GM23338 (cell line): ENCODE results near the gene RALBP1. TPM values are rescaled to one million over a fixed set of nuclear protein-coding genes. Genes with fewer than 3 reads are reported as not detected.

Source experiments
- ATAC-seq: fragments of 200-7000 bp; cut with Tn5 transposase; 3 replicates; pipeline ENCODE4 v1.9.1; 2020
- DNase-seq: peaks from one replicate; pipeline ENCODE4 v3.0.0-alpha.2; 2015; ENCODE audit warnings: low spot score
- H2AFZ ChIP-seq: fragments of 200-600 bp; sonication (generic); 2 replicates; pipeline ENCODE4 v1.8.0; 2016; ENCODE audit warnings: antibody characterized with exemption, mild to moderate bottlenecking, moderate library complexity
- H3F3A ChIP-seq: fragments of 200-600 bp; sonication (generic); replicated peaks from 2 replicates; pipeline ENCODE4 v1.8.0; 2017; ENCODE audit warnings: antibody characterized with exemption, mixed run types, low read depth
- H3K27ac ChIP-seq: fragments of 200-600 bp; sonication (generic); 2 replicates; pipeline ENCODE4 v1.6.1; 2016; ENCODE audit warnings: low read depth
- H3K27me3 ChIP-seq: fragments of 200-600 bp; sonication (generic); 2 replicates; pipeline ENCODE4 v1.8.0; 2016; ENCODE audit warnings: mild to moderate bottlenecking, mixed run types, moderate library complexity; ENCODE audit not compliant: insufficient read depth
- H3K36me3 ChIP-seq: fragments of 200-600 bp; sonication (generic); 2 replicates; pipeline ENCODE4 v1.8.0; 2016; ENCODE audit warnings: mild to moderate bottlenecking; ENCODE audit not compliant: insufficient read depth
- H3K4me1 ChIP-seq: fragments of 200-600 bp; sonication (generic); 2 replicates; pipeline ENCODE4 v1.8.0; 2016; ENCODE audit warnings: mild to moderate bottlenecking, moderate library complexity; ENCODE audit not compliant: insufficient read depth
- H3K4me2 ChIP-seq: fragments of 200-600 bp; sonication (generic); 2 replicates; pipeline ENCODE4 v1.7.1; 2017; ENCODE audit warnings: mixed run types
- H3K4me3 ChIP-seq: fragments of 200-600 bp; sonication (generic); 2 replicates; pipeline ENCODE4 v1.6.1; 2016; ENCODE audit warnings: mixed run types
- H3K79me2 ChIP-seq: fragments of 200-600 bp; sonication (generic); replicated peaks from 2 replicates; pipeline ENCODE4 v1.8.0; 2017; ENCODE audit warnings: mild to moderate bottlenecking; ENCODE audit not compliant: insufficient read depth
- H3K9me2 ChIP-seq: fragments of 200-600 bp; sonication (generic); 2 replicates; pipeline ENCODE4 v1.8.0; 2017; ENCODE audit not compliant: insufficient read depth
- H4K20me1 ChIP-seq: fragments of 200-600 bp; sonication (generic); replicated peaks from 2 replicates; pipeline ENCODE4 v1.8.0; 2017; ENCODE audit warnings: mild to moderate bottlenecking; ENCODE audit not compliant: insufficient read depth
- H3K27ac Mint-ChIP-seq: 2 replicates; pipeline ENCODE4 v1.8.0; 2020; ENCODE audit warnings: inconsistent platforms, mild to moderate bottlenecking, moderate library complexity, mixed read lengths
- H3K27me3 Mint-ChIP-seq: 3 replicates; pipeline ENCODE4 v1.8.0; 2022; ENCODE audit warnings: low read depth, mild to moderate bottlenecking, moderate library complexity, mixed read lengths, inconsistent platforms; ENCODE audit not compliant: insufficient read depth, poor library complexity
- H3K36me3 Mint-ChIP-seq: 3 replicates; pipeline ENCODE4 v1.8.0; 2021; ENCODE audit warnings: low read depth, mild to moderate bottlenecking, inconsistent platforms, moderate library complexity, mixed read lengths
- H3K4me1 Mint-ChIP-seq: 3 replicates; pipeline ENCODE4 v1.8.0; 2020; ENCODE audit warnings: mild to moderate bottlenecking, inconsistent platforms, mixed read lengths
- H3K4me3 Mint-ChIP-seq: 3 replicates; pipeline ENCODE4 v1.8.0; 2021; ENCODE audit warnings: moderate library complexity, mild to moderate bottlenecking, inconsistent platforms, mixed read lengths
- H3K9me3 Mint-ChIP-seq: 3 replicates; pipeline ENCODE4 v1.8.0; 2020; ENCODE audit warnings: moderate library complexity, mild to moderate bottlenecking, inconsistent platforms, mixed read lengths
- CREB1 ChIP-seq: fragments of 250-450 bp; sonication (Bioruptor Pico); IDR thresholded peaks from 2 replicates; pipeline ENCODE4 v1.5.0; 2020; ENCODE audit warnings: low read depth, mild to moderate bottlenecking, moderate library complexity
- EZH2phosphoT487 ChIP-seq: fragments of 200-600 bp; sonication (generic); IDR thresholded peaks from one replicate; pipeline ENCODE4 v1.8.1; 2018; ENCODE audit warnings: antibody characterized with exemption; ENCODE audit not compliant: unreplicated experiment
- ZNF114 ChIP-seq: fragments of 250-450 bp; sonication (Bioruptor Pico); IDR thresholded peaks from 2 replicates; pipeline ENCODE4 v1.5.0; 2020; ENCODE audit warnings: mild to moderate bottlenecking, moderate library complexity
- polyA plus RNA-seq: library from polyadenylated mRNA; unstranded; fragments of >200 nt; fragmentation: Nextera tagmentation; extraction: Ambion mirVana; gene quantifications from 2 replicates; pipeline ENCODE4 v1.2.1, GENCODE V29; 2016
- total RNA-seq: library from RNA; depleted of rRNA; stranded (reverse); fragments of >200 nt; shearing (Covaris generic); gene quantifications from 2 replicates; pipeline ENCODE4 v1.2.3, GENCODE V29; 2014
- TF ChIP-seq, protein P1 (sequence below): fragments of 250-450 bp; sonication (Bioruptor Pico); IDR thresholded peaks from 2 replicates; pipeline ENCODE4 v1.5.0; 2020; ENCODE audit warnings: mild to moderate bottlenecking, moderate library complexity
- TF ChIP-seq, protein P2 (sequence below), 2 experiments: fragments of 200-600 bp in 1 of 2; sonication (generic) in 1 of 2; conservative IDR thresholded peaks; 2 replicates each; pipeline versions ENCODE4 v1.5.1 to v1.6.1; 2016 to 2017; ENCODE audit warnings: antibody characterized with exemption in 2 of 2, low read depth in 2 of 2, mild to moderate bottlenecking in 2 of 2, moderate library complexity in 1 of 2
- TF ChIP-seq, protein P3 (sequence below): IDR thresholded peaks from one replicate; pipeline ENCODE4 v1.6.1; 2018; ENCODE audit warnings: antibody characterized with exemption; ENCODE audit not compliant: unreplicated experiment

The RALBP1 gene
- total and polyA plus RNA-seq, 2 experiments from 2014 or later: 80.9 to 103 TPM

DNA sequence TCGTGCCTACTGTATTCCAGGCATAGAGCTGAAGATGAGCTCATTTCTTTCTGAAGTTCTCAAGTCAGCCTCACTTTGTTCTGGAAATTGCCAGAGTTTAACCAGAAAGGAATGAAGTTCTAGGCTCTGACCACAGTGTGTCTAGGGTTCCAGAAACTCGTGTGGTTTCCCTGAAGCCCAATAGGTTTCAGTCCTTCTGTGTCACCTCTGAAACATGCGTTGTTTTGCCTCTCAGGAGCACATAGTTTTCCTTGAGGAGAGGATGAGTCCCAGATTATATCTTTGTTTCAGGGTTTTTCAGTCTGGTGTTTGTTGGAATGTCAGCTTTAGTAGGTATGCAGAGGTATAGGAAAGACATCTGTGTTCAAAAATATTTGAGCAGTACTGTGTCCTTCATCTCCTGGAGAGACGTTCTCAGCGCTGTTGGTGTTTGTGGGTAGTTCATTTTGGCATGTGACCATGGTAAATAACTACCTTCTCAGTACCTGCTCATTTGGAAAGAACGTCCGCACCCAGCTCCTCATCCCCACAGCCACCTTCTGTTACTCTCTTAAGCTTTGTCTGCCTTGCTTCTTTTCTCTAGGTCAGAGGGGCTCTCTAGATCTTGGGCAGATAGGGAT is 56.6 kb downstream of the RALBP1 start (continued):
- TF ChIP-seq, protein P1, sequence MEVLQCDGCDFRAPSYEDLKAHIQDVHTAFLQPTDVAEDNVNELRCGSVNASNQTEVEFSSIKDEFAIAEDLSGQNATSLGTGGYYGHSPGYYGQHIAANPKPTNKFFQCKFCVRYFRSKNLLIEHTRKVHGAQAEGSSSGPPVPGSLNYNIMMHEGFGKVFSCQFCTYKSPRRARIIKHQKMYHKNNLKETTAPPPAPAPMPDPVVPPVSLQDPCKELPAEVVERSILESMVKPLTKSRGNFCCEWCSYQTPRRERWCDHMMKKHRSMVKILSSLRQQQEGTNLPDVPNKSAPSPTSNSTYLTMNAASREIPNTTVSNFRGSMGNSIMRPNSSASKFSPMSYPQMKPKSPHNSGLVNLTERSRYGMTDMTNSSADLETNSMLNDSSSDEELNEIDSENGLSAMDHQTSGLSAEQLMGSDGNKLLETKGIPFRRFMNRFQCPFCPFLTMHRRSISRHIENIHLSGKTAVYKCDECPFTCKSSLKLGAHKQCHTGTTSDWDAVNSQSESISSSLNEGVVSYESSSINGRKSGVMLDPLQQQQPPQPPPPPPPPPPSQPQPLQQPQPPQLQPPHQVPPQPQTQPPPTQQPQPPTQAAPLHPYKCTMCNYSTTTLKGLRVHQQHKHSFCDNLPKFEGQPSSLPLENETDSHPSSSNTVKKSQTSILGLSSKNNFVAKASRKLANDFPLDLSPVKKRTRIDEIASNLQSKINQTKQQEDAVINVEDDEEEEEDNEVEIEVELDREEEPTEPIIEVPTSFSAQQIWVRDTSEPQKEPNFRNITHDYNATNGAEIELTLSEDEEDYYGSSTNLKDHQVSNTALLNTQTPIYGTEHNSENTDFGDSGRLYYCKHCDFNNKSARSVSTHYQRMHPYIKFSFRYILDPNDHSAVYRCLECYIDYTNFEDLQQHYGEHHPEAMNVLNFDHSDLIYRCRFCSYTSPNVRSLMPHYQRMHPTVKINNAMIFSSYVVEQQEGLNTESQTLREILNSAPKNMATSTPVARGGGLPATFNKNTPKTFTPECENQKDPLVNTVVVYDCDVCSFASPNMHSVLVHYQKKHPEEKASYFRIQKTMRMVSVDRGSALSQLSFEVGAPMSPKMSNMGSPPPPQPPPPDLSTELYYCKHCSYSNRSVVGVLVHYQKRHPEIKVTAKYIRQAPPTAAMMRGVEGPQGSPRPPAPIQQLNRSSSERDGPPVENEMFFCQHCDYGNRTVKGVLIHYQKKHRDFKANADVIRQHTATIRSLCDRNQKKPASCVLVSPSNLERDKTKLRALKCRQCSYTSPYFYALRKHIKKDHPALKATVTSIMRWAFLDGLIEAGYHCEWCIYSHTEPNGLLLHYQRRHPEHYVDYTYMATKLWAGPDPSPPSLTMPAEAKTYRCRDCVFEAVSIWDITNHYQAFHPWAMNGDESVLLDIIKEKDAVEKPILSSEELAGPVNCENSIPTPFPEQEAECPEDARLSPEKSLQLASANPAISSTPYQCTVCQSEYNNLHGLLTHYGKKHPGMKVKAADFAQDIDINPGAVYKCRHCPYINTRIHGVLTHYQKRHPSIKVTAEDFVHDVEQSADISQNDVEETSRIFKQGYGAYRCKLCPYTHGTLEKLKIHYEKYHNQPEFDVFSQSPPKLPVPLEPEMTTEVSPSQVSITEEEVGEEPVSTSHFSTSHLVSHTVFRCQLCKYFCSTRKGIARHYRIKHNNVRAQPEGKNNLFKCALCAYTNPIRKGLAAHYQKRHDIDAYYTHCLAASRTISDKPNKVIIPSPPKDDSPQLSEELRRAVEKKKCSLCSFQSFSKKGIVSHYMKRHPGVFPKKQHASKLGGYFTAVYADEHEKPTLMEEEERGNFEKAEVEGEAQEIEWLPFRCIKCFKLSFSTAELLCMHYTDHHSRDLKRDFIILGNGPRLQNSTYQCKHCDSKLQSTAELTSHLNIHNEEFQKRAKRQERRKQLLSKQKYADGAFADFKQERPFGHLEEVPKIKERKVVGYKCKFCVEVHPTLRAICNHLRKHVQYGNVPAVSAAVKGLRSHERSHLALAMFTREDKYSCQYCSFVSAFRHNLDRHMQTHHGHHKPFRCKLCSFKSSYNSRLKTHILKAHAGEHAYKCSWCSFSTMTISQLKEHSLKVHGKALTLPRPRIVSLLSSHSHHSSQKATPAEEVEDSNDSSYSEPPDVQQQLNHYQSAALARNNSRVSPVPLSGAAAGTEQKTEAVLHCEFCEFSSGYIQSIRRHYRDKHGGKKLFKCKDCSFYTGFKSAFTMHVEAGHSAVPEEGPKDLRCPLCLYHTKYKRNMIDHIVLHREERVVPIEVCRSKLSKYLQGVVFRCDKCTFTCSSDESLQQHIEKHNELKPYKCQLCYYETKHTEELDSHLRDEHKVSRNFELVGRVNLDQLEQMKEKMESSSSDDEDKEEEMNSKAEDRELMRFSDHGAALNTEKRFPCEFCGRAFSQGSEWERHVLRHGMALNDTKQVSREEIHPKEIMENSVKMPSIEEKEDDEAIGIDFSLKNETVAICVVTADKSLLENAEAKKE (CRISPR knock-in tag): no peak
- no peak for TF ChIP-seq CREB1 (CRISPR knock-in tag)
- TF ChIP-seq, protein P2, sequence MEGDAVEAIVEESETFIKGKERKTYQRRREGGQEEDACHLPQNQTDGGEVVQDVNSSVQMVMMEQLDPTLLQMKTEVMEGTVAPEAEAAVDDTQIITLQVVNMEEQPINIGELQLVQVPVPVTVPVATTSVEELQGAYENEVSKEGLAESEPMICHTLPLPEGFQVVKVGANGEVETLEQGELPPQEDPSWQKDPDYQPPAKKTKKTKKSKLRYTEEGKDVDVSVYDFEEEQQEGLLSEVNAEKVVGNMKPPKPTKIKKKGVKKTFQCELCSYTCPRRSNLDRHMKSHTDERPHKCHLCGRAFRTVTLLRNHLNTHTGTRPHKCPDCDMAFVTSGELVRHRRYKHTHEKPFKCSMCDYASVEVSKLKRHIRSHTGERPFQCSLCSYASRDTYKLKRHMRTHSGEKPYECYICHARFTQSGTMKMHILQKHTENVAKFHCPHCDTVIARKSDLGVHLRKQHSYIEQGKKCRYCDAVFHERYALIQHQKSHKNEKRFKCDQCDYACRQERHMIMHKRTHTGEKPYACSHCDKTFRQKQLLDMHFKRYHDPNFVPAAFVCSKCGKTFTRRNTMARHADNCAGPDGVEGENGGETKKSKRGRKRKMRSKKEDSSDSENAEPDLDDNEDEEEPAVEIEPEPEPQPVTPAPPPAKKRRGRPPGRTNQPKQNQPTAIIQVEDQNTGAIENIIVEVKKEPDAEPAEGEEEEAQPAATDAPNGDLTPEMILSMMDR (conservative IDR thresholded peaks at IDR 0.05; ENCODE audit: low read depth in 2 of 2): no peak

DNA sequence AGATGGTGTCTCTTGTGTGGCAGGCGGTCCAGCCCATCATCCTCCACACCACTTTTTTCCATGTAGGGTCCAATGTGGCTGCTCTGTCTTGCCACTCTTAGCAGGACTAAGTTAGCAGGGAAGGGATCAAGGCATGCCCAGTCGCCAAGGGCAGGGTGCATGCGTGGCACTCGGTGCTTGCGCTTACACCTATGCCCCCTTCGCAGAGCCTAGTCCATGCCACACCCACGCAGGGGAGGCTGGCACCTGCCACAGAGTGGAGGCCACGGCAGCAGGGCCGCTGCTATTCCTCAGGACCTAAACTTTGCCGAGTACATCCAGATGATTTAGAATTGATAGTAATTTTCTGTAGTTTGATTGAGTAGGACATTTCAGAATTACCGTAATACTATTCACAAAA is 59.5 kb downstream of the RALBP1 start:
- Histone ChIP-seq H4K20me1 (no peaks in the 10 kb centered on the region; the same call in 1 of the 2 replicates), H3K27me3 (no peaks in the 10 kb centered on the region), H3K4me1 (no peaks in the 10 kb centered on the region), H3K36me3 (no peaks in the 10 kb centered on the region; the same call in 1 of the 2 replicates), H3F3A (no peaks in the 10 kb centered on the region), H3K9me2 (no peaks in the 10 kb centered on the region), H3K4me2 (no peak overlapping the region), H3K79me2 (no peaks in the 10 kb centered on the region), H3K27ac (no peak overlapping the region), H2AFZ (no peak overlapping the region), H3K4me3 (no peak overlapping the region)
- DNase-seq: no peak
- Mint-ChIP-seq H3K27me3 (peaks cover 3% of the 10 kb centered on the region), H3K9me3 (no peaks in the 10 kb centered on the region), H3K36me3 (peaks cover 35% of the 10 kb centered on the region), H3K4me1 (peaks cover under 1% of the 10 kb centered on the region; the same call in 1 of the 3 replicates), H3K27ac (no peak overlapping the region), H3K4me3 (no peak overlapping the region)
- no peak for ATAC-seq
- TF ChIP-seq ZNF114: no peak
- TF ChIP-seq, protein P2 (conservative IDR thresholded peaks at IDR 0.05; ENCODE audit: low read depth in 2 of 2): no peak
- TF ChIP-seq, protein P3, sequence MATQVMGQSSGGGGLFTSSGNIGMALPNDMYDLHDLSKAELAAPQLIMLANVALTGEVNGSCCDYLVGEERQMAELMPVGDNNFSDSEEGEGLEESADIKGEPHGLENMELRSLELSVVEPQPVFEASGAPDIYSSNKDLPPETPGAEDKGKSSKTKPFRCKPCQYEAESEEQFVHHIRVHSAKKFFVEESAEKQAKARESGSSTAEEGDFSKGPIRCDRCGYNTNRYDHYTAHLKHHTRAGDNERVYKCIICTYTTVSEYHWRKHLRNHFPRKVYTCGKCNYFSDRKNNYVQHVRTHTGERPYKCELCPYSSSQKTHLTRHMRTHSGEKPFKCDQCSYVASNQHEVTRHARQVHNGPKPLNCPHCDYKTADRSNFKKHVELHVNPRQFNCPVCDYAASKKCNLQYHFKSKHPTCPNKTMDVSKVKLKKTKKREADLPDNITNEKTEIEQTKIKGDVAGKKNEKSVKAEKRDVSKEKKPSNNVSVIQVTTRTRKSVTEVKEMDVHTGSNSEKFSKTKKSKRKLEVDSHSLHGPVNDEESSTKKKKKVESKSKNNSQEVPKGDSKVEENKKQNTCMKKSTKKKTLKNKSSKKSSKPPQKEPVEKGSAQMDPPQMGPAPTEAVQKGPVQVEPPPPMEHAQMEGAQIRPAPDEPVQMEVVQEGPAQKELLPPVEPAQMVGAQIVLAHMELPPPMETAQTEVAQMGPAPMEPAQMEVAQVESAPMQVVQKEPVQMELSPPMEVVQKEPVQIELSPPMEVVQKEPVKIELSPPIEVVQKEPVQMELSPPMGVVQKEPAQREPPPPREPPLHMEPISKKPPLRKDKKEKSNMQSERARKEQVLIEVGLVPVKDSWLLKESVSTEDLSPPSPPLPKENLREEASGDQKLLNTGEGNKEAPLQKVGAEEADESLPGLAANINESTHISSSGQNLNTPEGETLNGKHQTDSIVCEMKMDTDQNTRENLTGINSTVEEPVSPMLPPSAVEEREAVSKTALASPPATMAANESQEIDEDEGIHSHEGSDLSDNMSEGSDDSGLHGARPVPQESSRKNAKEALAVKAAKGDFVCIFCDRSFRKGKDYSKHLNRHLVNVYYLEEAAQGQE: no peak
- TF ChIP-seq EZH2phosphoT487: no peak
